Skin of body (tissue), 2 donors: ENCODE data around the gene UBE2U. TPM values are rescaled to one million over a fixed set of nuclear protein-coding genes. Genes with fewer than 3 reads are reported as not detected.

Experiments used
- DNase-seq: peaks from one replicate; lab custom pipeline; 2025; lab: John Stamatoyannopoulos, UW
- total RNA-seq: library from RNA; depleted of rRNA; stranded (reverse); fragments of >200 nt; gene quantifications from one replicate; pipeline ENCODE4 v1.2.3, GENCODE V29; 2014

UBE2U gene
- total RNA-seq, 1 donor from 2014 or later = not detected

- DNase-seq = no peak
These were observed 87.0 kb downstream of the UBE2U start for GRCh38 chr1:64290420-64290819.

- no peak for DNase-seq
These were observed 88.5 kb downstream of the UBE2U start for GRCh38 chr1:64291931-64292330.

GRCh38 chr1:64292399-64292798, 89.0 kb downstream of the UBE2U start:
- DNase-seq = peak; percentile 4

GRCh38 chr1:64293820-64294219, 90.4 kb downstream of the UBE2U start:
- no peak for DNase-seq

- DNase-seq = no peak
These were observed 91.7 kb downstream of the UBE2U start for GRCh38 chr1:64295136-64295535.

- DNase-seq = no peak
These were observed 92.1 kb downstream of the UBE2U start for GRCh38 chr1:64295561-64295960.

- no peak for DNase-seq
These were observed 93.0 kb downstream of the UBE2U start for GRCh38 chr1:64296459-64296858.

GRCh38 chr1:64302194-64302593, 98.8 kb downstream of the UBE2U start:
- no peak for DNase-seq

GRCh38 chr1:64302971-64303370, 99.5 kb downstream of the UBE2U start:
- DNase-seq = no peak

GRCh38 chr1:64304823-64305222, 101.4 kb downstream of the UBE2U start:
- no peak for DNase-seq

- DNase-seq = no peak
These were observed 105.4 kb downstream of the UBE2U start for GRCh38 chr1:64308866-64309265.

- DNase-seq = no peak
These were observed 106.0 kb downstream of the UBE2U start for GRCh38 chr1:64309431-64309831.

- DNase-seq = no peak
These were observed 107.3 kb downstream of the UBE2U start for GRCh38 chr1:64310760-64311159.

- no peak for DNase-seq
These were observed 109.0 kb downstream of the UBE2U start for GRCh38 chr1:64312431-64312830.

- DNase-seq = no peak
These were observed 112.0 kb downstream of the UBE2U start for GRCh38 chr1:64315402-64315801.
